Esophagus squamous epithelium (tissue), 4 donors: ENCODE measurements around the gene RBFOX2.

Experiments
- CTCF ChIP-seq, 6 experiments: fragments of 450-650 bp in 4 of 6; fragments of 200-600 bp in 2 of 6; sonication (generic) in 2 of 6; IDR thresholded peaks; one replicate each; pipeline ENCODE4 v1.5.1; 2016 to 2019; ENCODE audit warnings: antibody characterized with exemption in 6 of 6, mild to moderate bottlenecking in 4 of 6, moderate library complexity in 4 of 6
- POLR2A ChIP-seq, 4 donors: fragments of 450-650 bp; IDR thresholded peaks; one replicate each; pipeline ENCODE4 v1.6.1; 2017; ENCODE audit warnings: antibody characterized with exemption in 4 of 4, mild to moderate bottlenecking in 4 of 4, moderate library complexity in 3 of 4

- TF ChIP-seq CTCF (IDR thresholded peaks at IDR 0.05) (no peak), POLR2A (IDR thresholded peaks at IDR 0.05) (no peak)
These were observed 331.5 kb downstream of the RBFOX2 start for GRCh38 chr22:35697142-35697541.
